Mucosa of descending colon (tissue), 3 donors: ENCODE data around the gene LKAAEAR1. TPM values are rescaled to one million over a fixed set of nuclear protein-coding genes. Genes with fewer than 3 reads are reported as not detected.
"Not testable (repeated sequence)": the region's sequence is repeated elsewhere in the genome, so short reads cannot be mapped to it uniquely, and the experiment has no call there.

ENCODE experiments used
- ATAC-seq: fragments of 200-7000 bp; cut with Tn5 transposase; one replicate; pipeline ENCODE4 v1.9.1; 2020; ENCODE audit warnings: mild to moderate bottlenecking, moderate library complexity
- DNase-seq, 3 donors: peaks; one replicate each; pipeline ENCODE4 v3.0.0-alpha.2; 2020
- H3K36me3 ChIP-seq: fragments of 200-600 bp; one replicate; pipeline ENCODE4 v1.8.0; 2021; ENCODE audit warnings: low read depth, mild to moderate bottlenecking
- H3K4me1 ChIP-seq: fragments of 200-600 bp; one replicate; pipeline ENCODE4 v1.8.0; 2021; ENCODE audit warnings: low read depth, mild to moderate bottlenecking
- H3K4me3 ChIP-seq: fragments of 200-600 bp; one replicate; pipeline ENCODE4 v1.8.0; 2021; ENCODE audit warnings: mild to moderate bottlenecking
- H3K9me3 ChIP-seq: fragments of 200-600 bp; one replicate; pipeline ENCODE4 v1.8.0; 2021; ENCODE audit warnings: mild to moderate bottlenecking
- CTCF ChIP-seq: fragments of 200-600 bp; IDR thresholded peaks from one replicate; pipeline ENCODE4 v1.8.0; 2022; ENCODE audit warnings: antibody characterized with exemption, mild to moderate bottlenecking
- intact Hi-C, 2 donors: fragments of 100-400 bp; cut with DNase I in 1 of 2; cut with micrococcal nuclease in 1 of 2; formaldehyde crosslinking; loops; one replicate each; pipeline versions ENCODE4 v1.11.0 to v1.11.1; 2022; cut with DNase I, micrococcal nuclease
- total RNA-seq, 3 donors: library from RNA; stranded (reverse); fragmentation: NEBNext Ultra II Directional in 2 of 3; extraction: Animal tissue kit (Norgen Biotek cat#: 25700) in 2 of 3; gene quantifications; one replicate each; pipeline versions ENCODE4 v1.2.1 to v1.2.4, GENCODE V29; 2021 to 2023
- donor health status: DM: no; HTN: no; CAD: no; lungs with moderate emphysema.
- donor health status: DM: no; HTN: no; CAD: no.
- donor health status: DM: no; HTN: yes; CAD: no.

Gene LKAAEAR1
- total RNA-seq, 3 donors from 2014 or later = not detected

- Histone ChIP-seq H3K4me1 (no peaks in the 10 kb centered on the region), H3K36me3 (no peaks in the 10 kb centered on the region), H3K4me3 (no peak overlapping the region), H3K9me3 (no peaks in the 10 kb centered on the region)
- intact Hi-C loops = no loop called here
- DNase-seq (no peak), ATAC-seq (no peak)
- no peak for TF ChIP-seq CTCF
Observed at GRCh38 chr20:64091770-64092169, 7.6 kb upstream of the LKAAEAR1 start.

- H3K36me3 ChIP-seq = no peaks in the 10 kb centered on the region
- no peaks in the 10 kb centered on the region for H3K4me1 ChIP-seq
- TF ChIP-seq CTCF = no peak
- H3K4me3 ChIP-seq = no peak overlapping the region
- no peak for ATAC-seq
- no peak for DNase-seq
- intact Hi-C loops = no loop called here
- H3K9me3 ChIP-seq = no peaks in the 10 kb centered on the region
Observed at GRCh38 chr20:64091340-64091739, 7.1 kb upstream of the LKAAEAR1 start.

GRCh38 chr20:64090165-64090564, 6.0 kb upstream of the LKAAEAR1 start:
- H3K4me3 ChIP-seq = no peak overlapping the region
- ATAC-seq = no peak
- intact Hi-C loops = no loop called here

GRCh38 chr20:64088586-64088985, 4.4 kb upstream of the LKAAEAR1 start:
- H3K4me3 ChIP-seq, ATAC-seq, intact Hi-C loops, H3K9me3 ChIP-seq, H3K4me1 ChIP-seq, DNase-seq, H3K36me3 ChIP-seq: not testable (repeated sequence)

More at GRCh38 chr20:64090165-64090564, 6.0 kb upstream of the LKAAEAR1 start:
- DNase-seq = no peak
- H3K36me3 ChIP-seq = no peaks in the 10 kb centered on the region
- no peaks in the 10 kb centered on the region for H3K4me1 ChIP-seq
- TF ChIP-seq CTCF = no peak
- H3K9me3 ChIP-seq = no peaks in the 10 kb centered on the region

- DNase-seq, H3K36me3 ChIP-seq, H3K4me1 ChIP-seq, ATAC-seq, H3K9me3 ChIP-seq, H3K4me3 ChIP-seq, intact Hi-C loops: not testable (repeated sequence)
Observed at GRCh38 chr20:64087226-64087825, 3.1 kb upstream of the LKAAEAR1 start.

GRCh38 chr20:64086801-64087200, 2.6 kb upstream of the LKAAEAR1 start:
- intact Hi-C loops = no loop called here
- H3K4me1 ChIP-seq = peaks cover 7% of the 10 kb centered on the region
- ATAC-seq = no peak

More at GRCh38 chr20:64086801-64087200, 2.6 kb upstream of the LKAAEAR1 start:
- no peak for TF ChIP-seq CTCF
- Histone ChIP-seq H3K4me3 (no peak overlapping the region), H3K36me3 (no peaks in the 10 kb centered on the region), H3K9me3 (no peaks in the 10 kb centered on the region)
- DNase-seq = no peak
